Heart right ventricle (tissue), 16 donors: ENCODE results near the gene KCNMB2. TPM values are rescaled to one million over a fixed set of nuclear protein-coding genes. Genes with fewer than 3 reads are reported as not detected.

Experiments
- ATAC-seq, 8 donors: fragments of 200-7000 bp; cut with Tn5 transposase; one replicate each; pipeline ENCODE4 v1.9.1; 2020; ENCODE audit warnings: mild to moderate bottlenecking in 8 of 8, moderate library complexity in 8 of 8, moderate number of reproducible peaks in 1 of 8
- DNase-seq, 2 donors: peaks; one replicate each; pipeline ENCODE4 v3.0.0-alpha.2; 2020
- H3K27ac ChIP-seq, 10 donors: fragments of 200-600 bp; sonication (generic) in 2 of 10; one replicate each; pipeline versions ENCODE4 v1.5.0 to v1.8.0; 2020 to 2022; ENCODE audit warnings: mild to moderate bottlenecking in 3 of 10
- H3K27me3 ChIP-seq, 7 donors: fragments of 200-600 bp; one replicate each; pipeline ENCODE4 v1.8.0; 2021 to 2022; ENCODE audit warnings: mild to moderate bottlenecking in 2 of 7
- H3K36me3 ChIP-seq, 9 donors: fragments of 200-600 bp; sonication (generic) in 1 of 9; one replicate each; pipeline versions ENCODE4 v1.5.0 to v1.8.0; 2020 to 2022; ENCODE audit warnings: mild to moderate bottlenecking in 2 of 9
- H3K4me1 ChIP-seq, 9 donors: fragments of 200-600 bp; sonication (generic) in 1 of 9; one replicate each; pipeline versions ENCODE4 v1.5.0 to v1.8.0; 2020 to 2022; ENCODE audit warnings: mild to moderate bottlenecking in 4 of 9
- H3K4me3 ChIP-seq, 10 donors: fragments of 200-600 bp; sonication (generic) in 2 of 10; one replicate each; pipeline versions ENCODE4 v1.5.0 to v1.8.0; 2020 to 2022; ENCODE audit warnings: mild to moderate bottlenecking in 7 of 10, moderate library complexity in 2 of 10
- H3K9me3 ChIP-seq, 11 donors: fragments of 200-600 bp in 10 of 11; sonication (generic) in 2 of 11; one replicate each; pipeline versions ENCODE4 v1.5.0 to v1.8.0; 2013 to 2022; ENCODE audit warnings: mild to moderate bottlenecking in 2 of 11, control low read depth in 1 of 11, moderate library complexity in 1 of 11
- CTCF ChIP-seq, 9 donors: fragments of 200-600 bp; sonication (generic) in 2 of 9; IDR thresholded peaks; one replicate each; pipeline versions ENCODE4 v1.5.0 to v1.8.0; 2021 to 2022; ENCODE audit warnings: antibody characterized with exemption in 9 of 9, mild to moderate bottlenecking in 5 of 9, moderate library complexity in 1 of 9
- WGBS, 2 donors: extraction: QIAGEN DNeasy Blood & Tissue Kit; methylation state at CpG; one replicate each; pipeline ENCODE4 v1.1.7; 2013; ENCODE audit warnings: inconsistent platforms in 1 of 2; 5-methylcytosine and 5-hydroxymethylcytosine counted together
- intact Hi-C, 10 donors: fragments of 100-400 bp; cut with DNase I; formaldehyde crosslinking; loops; one replicate each; pipeline versions ENCODE4 v1.11.1 to v1.14.2; 2022
- polyA plus RNA-seq, 2 donors: library from polyadenylated mRNA; stranded (reverse); fragments of 200-250 nt; gene quantifications; one replicate each; pipeline ENCODE4 v1.2.3, GENCODE V29; 2013
- total RNA-seq, 10 donors: library from RNA; stranded (reverse); fragmentation: NEBNext Ultra II Directional in 3 of 10; extraction: Animal tissue kit (Norgen Biotek cat#: 25700) in 3 of 10; gene quantifications; one replicate each; pipeline versions ENCODE4 v1.2.1 to v1.2.4, GENCODE V29; 2021 to 2023
- donor health status: Arrhythmogenic right ventricular cardiomyopathy.
- donor health status: ischemic (EF 13 %, LVEDD 7.1; RV severe dilation, severe dysfunction).
- donor health status: healthy with polysubstance abuse.
- donor health status: DM: no; HTN: yes; CAD: no.
- donor health status: DM: no; HTN: no; CAD: no.
- donor health status: ischemic (EF 25% LVEDD 6.9; RV normal size, moderate dysfunction).
- donor health status: ischemic (EF 25% LVEDD 5.7; RV mildly dilated, moderate dysfunction).
- donor health status: healthy.
- donor health status: DM: yes; HTN: yes; CAD: no.
- donor health status: Ischemic cardiomyopathy.
- donor health status: ischemic (EF 35%, LVEDD 5.7; RV mildly dilated, moderate dysfunction).
- donor health status: nonischemic (EF 11% LVEDD 7.7; RV severe dilation, severe dysfunction).
- donor health status: DM: yes; HTN: yes; CAD: no.
- donor health status: PGD.
- donor health status: ischemic (EF 29% LVEDD 5.4; RV normal size, mild dysfunction).
- donor health status: nonischemic (EF 23%, LVEDD 6.1; RV moderate dilation, normal function).

KCNMB2 gene
- total and polyA plus RNA-seq, 12 donors, result 0.55 to 9.2 (median 3.6) TPM

DNA sequence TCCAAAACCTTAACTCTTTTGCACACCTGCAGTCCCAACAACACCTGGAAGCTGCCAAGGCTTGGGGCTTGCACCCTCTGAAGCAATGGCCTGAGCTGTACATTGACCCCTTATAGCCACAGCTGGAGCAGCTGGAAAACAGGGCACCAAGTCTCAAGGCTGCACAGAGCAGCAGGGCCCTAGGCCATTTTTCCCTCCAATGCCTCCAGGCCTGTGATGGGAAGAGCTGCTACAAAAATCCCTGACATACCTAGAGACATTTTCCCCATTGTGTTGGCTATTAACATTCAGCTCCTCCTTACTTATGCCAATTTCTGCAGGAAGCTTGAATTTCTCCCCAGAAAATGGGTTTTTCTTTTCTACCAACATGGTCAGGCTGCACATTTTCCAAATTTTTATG lies 304.4 kb downstream of the KCNMB2 start:
- no peaks in the 10 kb centered on the region for H3K27me3 ChIP-seq
- H3K27ac ChIP-seq, result no peak overlapping the region
- no peaks in the 10 kb centered on the region for H3K9me3 ChIP-seq
- intact Hi-C loops, result no loop called here
- H3K36me3 ChIP-seq, result no peaks in the 10 kb centered on the region
- H3K4me3 ChIP-seq, result no peak overlapping the region
- ATAC-seq, result no peak
- H3K4me1 ChIP-seq, result peaks cover 0 to under 1% (median 0%) of the 10 kb centered on the region in 9 donors
- DNase-seq, result no peak
- no peak for TF ChIP-seq CTCF (IDR thresholded peaks at IDR 0.05)

DNA sequence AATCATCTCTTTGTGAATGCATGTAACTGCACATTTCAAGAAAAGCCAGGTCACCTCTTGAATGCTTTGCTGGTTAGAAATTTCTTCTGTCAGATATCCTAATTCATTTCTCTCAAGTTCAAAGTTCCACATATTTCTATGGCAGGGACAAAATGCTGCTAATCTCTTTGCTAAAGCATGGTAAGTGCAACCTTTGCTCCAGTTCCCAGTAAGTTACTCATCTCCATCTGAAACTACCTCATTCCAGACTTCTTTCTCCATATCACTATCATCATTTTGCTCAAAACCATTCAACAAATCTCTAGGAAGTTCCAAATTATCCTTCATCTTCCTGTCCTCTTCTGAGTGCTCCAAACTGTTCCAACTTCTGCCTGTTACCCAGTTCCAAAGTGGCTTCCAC lies 304.8 kb downstream of the KCNMB2 start:
- TF ChIP-seq CTCF (IDR thresholded peaks at IDR 0.05), result no peak
- Histone ChIP-seq H3K27me3 (no peaks in the 10 kb centered on the region), H3K36me3 (no peaks in the 10 kb centered on the region), H3K27ac (no peak overlapping the region), H3K4me3 (no peak overlapping the region), H3K4me1 (peaks cover 0 to 5% (median 0%) of the 10 kb centered on the region in 9 donors), H3K9me3 (no peaks in the 10 kb centered on the region)
- DNase-seq (no peak), ATAC-seq (no peak)
- intact Hi-C loops, result no loop called here

DNA sequence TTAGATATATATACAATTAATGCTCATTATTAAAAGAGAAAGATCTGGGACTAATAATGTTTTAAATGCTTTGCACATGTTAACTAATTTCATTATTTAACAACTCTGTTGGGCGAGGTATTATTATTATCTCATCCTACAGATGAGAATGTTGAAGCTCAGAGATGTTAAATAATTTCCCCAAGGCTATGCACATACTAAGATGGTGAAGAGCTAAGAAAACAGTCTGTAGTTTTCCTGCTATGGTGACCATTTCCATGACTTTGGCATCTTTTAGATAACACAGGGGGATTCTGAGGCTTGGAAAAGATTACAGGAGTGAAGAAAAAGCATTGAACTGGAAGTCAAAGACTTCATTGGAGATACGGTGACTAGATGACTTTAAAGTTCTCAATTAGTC lies 308.7 kb downstream of the KCNMB2 start:
- H3K4me1 ChIP-seq, result peaks cover 3 to 44% (median 23%) of the 10 kb centered on the region in 9 donors
- no peak overlapping the region for H3K4me3 ChIP-seq
- no peaks in the 10 kb centered on the region for H3K27me3 ChIP-seq
- no peaks in the 10 kb centered on the region for H3K36me3 ChIP-seq
- intact Hi-C loops, result loop anchor here in 1 of 10 donors (5.0 kb wide), 1 partner anchor 308 kb away; the partner anchor contains the start of gene KCNMB2
- no peaks in the 10 kb centered on the region for H3K9me3 ChIP-seq
- ATAC-seq (no peak), DNase-seq (no peak)
- no peak for TF ChIP-seq CTCF (IDR thresholded peaks at IDR 0.05)
- no peak overlapping the region for H3K27ac ChIP-seq
- WGBS, 2 donors, result 80 to 87% methylated on average over 2 of the region's 2 CpGs

- H3K9me3 ChIP-seq, result no peaks in the 10 kb centered on the region
- DNase-seq (no peak), ATAC-seq (no peak)
- no peak for TF ChIP-seq CTCF (IDR thresholded peaks at IDR 0.05)
- no peaks in the 10 kb centered on the region for H3K36me3 ChIP-seq
- peaks cover 3 to 50% (median 25%) of the 10 kb centered on the region in 9 donors for H3K4me1 ChIP-seq
- 74 to 80% methylated on average over 3 of the region's 3 CpGs for WGBS, 2 donors
- H3K27me3 ChIP-seq, result no peaks in the 10 kb centered on the region
- no peak overlapping the region for H3K4me3 ChIP-seq
- intact Hi-C loops, result loop anchor here in 2 of 10 donors (2.0 to 5.0 kb wide), 2 partner anchors 23 to 308 kb away; partner anchors contain the start of gene KCNMB2 (in 1 of the 2)
- H3K27ac ChIP-seq, result peak overlapping the region in 1 of 10 donors; percentile 78
Observed at GRCh38 chr3:178845420-178846118, 309.3 kb downstream of the KCNMB2 start.
